GM18951 (cell line): Measurements from ENCODE around the gene ARFGAP1.

ENCODE experiments used
- POLR2A ChIP-seq: IDR thresholded peaks from 4 replicates; pipeline ENCODE4 v1.6.1; 2011; ENCODE audit warnings: mild to moderate bottlenecking; ENCODE audit not compliant: insufficient read length, insufficient read depth; ENCODE audit errors: extremely low read depth
- in situ Hi-C: fragments of 300-500 bp; cut with MboI; formaldehyde crosslinking; loops from one replicate; pipeline ENCODE4 v1.12.0; 2022; ENCODE audit warnings: low sequenced_read_pairs, mixed read lengths, inconsistent platforms; ENCODE audit not compliant: unreplicated experiment

The ARFGAP1 gene

GRCh38 chr20:63281742-63282665 is 9.4 kb downstream of the ARFGAP1 start:
- no peak for TF ChIP-seq POLR2A
- in situ Hi-C loops, result no loop called here

DNA sequence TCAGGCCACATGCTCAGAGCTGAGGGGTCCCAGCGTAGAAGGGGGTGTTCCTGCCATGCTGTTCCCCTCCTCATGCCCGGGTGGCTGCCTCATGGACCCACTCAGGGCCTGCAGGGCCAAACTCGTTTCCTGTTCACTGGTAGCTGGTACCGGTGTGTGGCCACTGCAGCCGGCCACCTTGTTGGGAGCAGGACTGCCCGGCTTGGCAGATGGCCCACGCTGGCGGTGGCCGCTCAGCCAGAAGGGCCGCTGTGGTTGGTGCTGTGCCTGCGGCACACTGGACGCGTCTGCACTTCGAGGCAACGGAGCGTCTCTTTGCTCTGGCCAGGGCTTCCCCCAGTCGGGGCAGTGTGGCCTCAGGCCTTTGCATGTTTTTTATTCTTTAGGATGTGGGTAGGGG is 10.3 kb downstream of the ARFGAP1 start:
- in situ Hi-C loops, result no loop called here
- TF ChIP-seq POLR2A, result no peak

GRCh38 chr20:63283397-63284082 is 10.9 kb downstream of the ARFGAP1 start:
- no peak for TF ChIP-seq POLR2A
- in situ Hi-C loops, result no loop called here

DNA sequence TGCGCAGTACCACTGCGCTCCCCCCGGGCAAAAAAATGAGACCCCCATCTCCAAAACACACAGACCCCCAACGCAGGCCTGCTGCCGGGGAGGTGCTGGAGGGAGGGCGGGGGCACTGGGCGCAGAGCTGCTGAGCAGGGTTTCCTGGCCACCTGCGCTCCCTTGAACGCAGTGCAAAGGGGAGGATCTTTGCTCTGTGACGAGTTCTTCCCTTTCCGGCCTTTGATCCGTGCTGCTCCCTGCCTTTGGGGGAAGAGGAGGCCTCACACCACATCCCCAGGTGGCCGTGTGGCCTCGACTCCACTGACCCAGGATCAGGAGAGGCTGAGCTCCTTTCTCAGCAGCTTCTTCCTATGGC is 11.4 kb downstream of the ARFGAP1 start:
- TF ChIP-seq POLR2A, result no peak

DNA sequence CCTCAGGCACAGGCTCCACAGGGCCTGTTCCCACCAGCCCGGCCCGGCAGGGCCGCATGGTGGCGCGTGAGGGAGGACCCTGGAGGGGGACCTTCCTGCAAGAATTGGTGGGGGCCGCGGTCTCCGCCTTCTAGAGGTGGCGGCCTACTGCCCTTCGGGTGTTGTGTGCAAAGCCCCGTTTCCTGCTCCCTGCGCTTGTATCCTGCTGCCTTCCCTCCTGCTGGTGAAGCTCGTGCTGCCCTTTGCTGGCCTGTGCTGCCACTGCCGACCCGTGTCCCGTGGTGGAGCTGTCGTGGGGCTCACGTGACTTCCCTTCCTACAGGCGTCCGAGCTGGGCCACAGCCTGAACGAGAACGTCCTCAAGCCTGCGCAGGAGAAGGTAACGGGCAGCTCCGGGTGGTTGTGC is 11.9 kb downstream of the ARFGAP1 start:
- in situ Hi-C loops, result no loop called here
- TF ChIP-seq POLR2A, result no peak

More for the DNA sequence above, 11.4 kb downstream of the ARFGAP1 start:
- in situ Hi-C loops, result no loop called here

DNA sequence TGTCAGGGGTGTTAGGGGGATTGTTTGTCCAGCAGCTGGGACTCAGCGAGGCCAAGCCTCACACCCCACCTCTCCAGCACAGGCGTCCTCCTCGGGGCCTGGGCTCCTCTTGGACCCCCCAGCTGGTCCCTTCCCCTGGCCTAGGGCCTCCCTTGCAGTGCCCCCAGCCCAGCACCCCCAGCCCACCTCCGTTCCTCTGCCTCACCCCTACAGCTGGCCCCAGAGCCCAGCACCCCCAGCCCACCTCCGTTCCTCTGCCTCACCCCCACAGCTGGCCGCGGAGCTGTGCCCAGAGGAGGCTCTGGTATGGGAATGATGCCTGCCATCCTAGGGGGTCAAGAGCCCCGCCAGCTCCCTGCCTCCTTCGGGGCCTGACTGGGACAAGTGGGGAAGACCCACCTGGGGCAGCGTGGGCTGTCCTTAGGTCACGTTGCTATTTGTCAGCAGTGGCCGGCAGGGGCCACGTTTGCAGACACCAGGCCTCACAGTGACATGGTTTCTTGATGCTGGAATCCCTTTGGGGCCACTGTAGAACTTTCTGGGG is 12.4 kb downstream of the ARFGAP1 start:
- in situ Hi-C loops, result no loop called here
- TF ChIP-seq POLR2A, result no peak

DNA sequence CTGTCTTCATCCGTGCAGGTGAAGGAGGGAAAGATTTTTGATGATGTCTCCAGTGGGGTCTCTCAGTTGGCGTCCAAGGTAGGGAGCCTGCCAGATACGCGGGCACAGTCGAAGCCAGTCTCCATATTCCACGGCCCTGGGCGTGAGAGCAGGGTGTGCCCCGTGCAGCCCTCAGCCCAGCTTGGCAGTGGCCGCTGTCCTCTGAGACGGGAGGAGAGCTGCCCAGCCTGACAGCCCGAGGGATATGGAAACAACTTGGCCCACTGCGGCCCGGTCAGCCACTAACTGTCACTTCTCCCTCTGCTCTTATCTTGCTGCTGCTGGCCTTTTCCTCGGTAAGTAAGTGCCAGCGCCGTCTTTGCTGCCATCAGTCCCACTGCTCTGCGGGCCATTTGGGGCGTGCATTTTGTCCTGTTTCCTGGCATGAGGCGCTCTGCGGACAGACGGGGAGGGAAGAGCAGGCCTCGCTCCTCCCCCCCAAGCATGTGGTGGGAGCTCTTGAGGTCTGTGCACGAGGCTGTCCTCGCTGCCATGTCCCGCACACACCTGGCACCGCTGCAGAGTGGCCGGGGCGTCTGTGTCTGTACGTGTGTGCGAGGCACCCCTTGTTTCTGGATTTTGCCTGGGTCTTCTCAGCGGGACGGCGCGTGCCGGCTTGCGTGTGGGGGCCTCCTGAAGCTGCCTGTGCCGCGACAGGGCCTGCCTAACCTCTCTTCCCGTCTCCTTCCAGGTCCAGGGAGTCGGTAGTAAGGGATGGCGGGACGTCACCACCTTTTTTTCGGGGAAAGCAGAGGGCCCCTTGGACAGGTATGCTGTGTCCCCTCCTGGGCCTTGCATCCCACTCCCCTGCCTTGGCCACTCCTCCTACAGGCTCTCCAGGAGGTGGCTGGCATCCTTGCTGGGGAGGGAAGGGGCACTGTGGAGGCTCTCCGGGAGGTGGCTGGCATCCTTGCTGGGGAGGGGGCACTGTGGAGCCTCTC is 13.3 kb downstream of the ARFGAP1 start:
- in situ Hi-C loops, result no loop called here

DNA sequence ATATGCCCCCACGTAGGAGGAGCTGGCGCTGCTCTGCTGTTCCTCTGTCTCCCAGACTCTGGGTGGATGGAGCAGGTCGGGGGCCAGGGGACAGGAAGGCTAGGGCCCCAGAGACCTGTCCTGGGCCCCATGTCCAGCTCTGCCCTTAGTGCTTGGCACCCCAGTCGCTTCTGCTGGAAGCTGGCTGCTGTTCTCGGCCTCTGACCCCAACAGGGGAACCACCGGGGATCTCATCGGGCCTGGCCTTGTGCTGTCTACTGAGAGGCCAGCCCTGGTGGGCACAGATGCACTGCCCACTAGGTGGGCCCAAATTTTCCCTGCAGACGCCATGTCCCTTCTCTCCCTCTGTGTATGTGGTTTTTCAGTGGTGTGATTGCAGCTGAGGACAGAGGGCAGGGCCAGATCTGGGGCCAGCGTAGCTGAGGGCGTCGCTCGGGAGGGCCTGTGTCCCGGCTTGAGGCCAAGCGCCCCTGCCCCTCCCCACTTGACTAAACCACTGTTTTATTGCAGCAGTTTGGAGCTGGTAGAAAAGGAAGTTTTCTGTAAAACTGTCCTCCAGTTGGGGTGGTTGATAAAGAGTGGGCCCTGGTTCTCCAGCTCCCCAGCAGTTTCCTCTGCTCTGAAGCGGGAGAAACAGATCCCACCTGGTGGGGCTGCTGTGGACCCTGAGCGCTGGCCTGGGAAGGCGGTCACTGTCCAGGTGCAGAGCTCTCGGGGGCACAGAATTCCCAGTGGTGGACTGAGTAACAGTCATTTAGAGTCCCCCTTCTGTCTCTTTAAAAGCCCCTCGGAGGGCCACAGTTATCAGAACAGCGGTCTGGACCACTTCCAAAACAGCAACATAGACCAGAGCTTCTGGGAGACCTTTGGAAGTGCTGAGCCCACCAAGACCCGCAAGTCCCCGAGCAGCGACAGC is 14.4 kb downstream of the ARFGAP1 start:
- in situ Hi-C loops, result no loop called here
- no peak for TF ChIP-seq POLR2A

More for the DNA sequence above, 13.3 kb downstream of the ARFGAP1 start:
- TF ChIP-seq POLR2A, result no peak

- in situ Hi-C loops, result no loop called here
- TF ChIP-seq POLR2A, result no peak
These were observed 15.3 kb downstream of the ARFGAP1 start for GRCh38 chr20:63287697-63288580.

GRCh38 chr20:63288581-63289251 is 16.1 kb downstream of the ARFGAP1 start:
- in situ Hi-C loops, result no loop called here
- TF ChIP-seq POLR2A, result no peak
